ENCODE data around the gene RTL1.

RTL1 gene

GRCh38 chr14:100898465-100898864 is 5.1 kb downstream of the RTL1 start:
- no peak for DNase-seq

DNA sequence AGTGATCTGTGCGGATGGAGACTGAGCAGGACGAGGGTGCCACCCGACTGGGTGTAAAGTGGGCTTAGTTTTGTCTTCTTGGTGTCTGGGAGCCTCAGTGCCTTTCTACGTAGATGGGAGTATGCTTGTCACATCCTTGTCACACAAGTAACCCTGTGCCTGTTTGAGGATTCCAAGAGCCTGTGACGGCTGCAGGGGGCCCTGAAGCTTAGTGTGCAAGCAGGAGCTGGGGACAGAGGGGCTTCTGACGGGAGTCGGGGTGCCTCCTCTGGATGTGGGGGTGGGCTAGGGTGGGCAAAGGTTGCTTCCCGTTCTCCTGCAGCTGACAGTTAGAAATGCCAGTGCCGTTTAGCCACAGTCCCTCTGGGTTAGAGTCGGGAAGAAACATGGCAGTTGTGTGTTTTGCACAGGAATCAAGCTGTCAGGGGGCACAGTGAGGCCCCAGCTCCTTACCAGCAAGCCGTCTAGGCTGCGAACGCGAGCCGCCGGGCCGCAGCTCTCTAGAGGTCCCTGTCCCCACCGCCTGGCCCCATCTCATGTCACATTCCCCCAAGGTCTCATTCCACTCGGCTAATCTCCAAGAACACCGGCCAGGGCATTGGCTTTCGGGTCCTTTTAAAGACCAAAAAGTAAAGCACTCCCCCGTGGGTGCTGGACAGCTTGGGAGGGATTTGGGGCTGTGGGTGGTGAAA is 7.0 kb downstream of the RTL1 start:
- DNase-seq = no peak

GRCh38 chr14:100895411-100895810 is 8.1 kb downstream of the RTL1 start:
- DNase-seq = no peak

GRCh38 chr14:100894416-100894815 is 9.1 kb downstream of the RTL1 start:
- no peak for DNase-seq

DNA sequence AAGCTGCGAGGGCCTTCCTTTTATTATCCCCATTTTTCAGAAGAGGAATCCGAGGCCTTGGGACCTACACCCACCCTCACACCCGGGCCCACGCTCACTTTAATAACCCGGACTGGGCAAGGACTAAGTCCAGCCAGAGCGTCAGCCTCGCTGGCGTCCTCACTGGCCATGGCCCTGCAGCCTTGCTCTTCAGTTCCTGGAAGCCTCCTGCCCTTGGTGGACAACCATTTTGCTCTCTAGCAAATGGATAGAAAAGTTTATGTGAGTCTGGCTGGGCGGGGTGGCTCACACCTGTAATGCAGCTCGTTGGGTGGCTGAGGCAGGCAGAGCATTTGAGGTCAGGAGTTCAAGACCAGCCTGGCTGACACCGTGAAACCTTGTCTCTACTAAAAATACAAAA is 9.8 kb downstream of the RTL1 start:
- DNase-seq = no peak

GRCh38 chr14:100893228-100893601 is 10.3 kb downstream of the RTL1 start:
- DNase-seq = no peak

GRCh38 chr14:100892496-100893227 is 10.9 kb downstream of the RTL1 start:
- DNase-seq = no peak

DNA sequence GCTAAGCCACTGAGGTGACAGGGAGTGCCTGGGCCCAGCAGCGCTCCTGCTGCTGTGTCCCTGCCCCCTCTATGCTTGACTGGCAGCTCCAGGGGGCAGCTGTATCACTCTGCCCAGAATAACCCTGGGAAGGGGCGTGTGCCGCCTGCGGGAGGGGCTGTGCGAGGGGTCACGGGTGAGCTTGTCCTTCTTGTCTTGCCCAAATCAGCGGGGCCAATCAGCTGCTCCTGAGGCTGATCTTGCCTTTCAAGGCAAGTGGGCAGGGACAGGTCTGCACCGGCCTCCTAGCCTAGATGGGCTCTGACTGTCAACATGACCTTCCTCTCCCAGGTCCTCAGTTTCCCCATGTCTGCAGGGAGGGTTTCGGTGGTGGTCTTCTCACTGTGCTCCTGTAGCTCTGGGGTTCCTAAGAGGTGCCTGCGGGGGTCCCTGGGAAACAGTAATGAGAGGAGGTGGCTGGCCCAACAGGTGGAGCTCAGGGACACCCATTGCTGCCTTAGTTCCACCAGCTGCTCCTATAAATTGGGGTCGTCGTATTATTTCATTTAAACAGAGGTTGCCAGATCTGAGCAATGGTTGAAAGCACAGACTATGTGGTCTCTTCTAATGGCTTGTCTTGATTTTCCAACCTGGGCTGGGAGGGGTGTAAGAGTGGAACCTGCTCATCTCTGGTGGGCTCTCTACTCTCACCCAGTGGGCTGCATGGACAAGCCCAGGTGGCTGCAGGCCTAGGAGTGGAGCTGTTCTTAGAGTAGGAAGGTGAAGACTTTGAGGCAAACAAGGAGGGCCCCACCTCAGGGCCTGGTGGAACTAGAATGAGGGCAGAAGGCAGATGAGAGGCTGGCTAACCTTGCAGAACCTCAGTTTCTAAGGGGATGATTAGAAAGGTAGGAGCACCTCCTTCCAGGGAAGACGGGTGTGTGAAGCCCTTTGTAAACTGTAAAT is 11.7 kb downstream of the RTL1 start:
- DNase-seq = no peak

DNA sequence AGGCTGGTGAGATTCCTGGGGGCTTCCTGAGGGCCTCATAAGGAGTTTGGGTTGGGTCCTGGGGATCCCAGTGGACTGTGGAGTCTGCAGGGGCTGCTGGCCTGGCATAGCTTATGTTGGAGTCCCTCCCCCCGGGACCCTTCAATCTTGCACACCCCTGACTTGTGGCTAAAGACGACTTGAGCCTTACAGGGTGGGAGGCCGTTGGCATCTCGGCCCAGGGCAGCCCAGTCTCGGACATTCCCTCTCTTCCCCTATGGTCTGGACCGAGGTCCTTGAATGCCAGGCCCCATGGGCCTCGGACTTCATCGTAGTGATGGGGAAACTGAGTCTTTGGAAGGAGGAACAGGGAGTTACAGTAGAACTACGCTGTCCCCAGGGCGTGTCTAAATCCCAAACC is 12.5 kb downstream of the RTL1 start:
- no peak for DNase-seq

- DNase-seq = no peak
These were observed 13.3 kb downstream of the RTL1 start for GRCh38 chr14:100890061-100890850.

- no peak for DNase-seq
These were observed 13.9 kb downstream of the RTL1 start for GRCh38 chr14:100889641-100890040.

- no peak for DNase-seq
These were observed 14.7 kb downstream of the RTL1 start for GRCh38 chr14:100888789-100889315.

DNA sequence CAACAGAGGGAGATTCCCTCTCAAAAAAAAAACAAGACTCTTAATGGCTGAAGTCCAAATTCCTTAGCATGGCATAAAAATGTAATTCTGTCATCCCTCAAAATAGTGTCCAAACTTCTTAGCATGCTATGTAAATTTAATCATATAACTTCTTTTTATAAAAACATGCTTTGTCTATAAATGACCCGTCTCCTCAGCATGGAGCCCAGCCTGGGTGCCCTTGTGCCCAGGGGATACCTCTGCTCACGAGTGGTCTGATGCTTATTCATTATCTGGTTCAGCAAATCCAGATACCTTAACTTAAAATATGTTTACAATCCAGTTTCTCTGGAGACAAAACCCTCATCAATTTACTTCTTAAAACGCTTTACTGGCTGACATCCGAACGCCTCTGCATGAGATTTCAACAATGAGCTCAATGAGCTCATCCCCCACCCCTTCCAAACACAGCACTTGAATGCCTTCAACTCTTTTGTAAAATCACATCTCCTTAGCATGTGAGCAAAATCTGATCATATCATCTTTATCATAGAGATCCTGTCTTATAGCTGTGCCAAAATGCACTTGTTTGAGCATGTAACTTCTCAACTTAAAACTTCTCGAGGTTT is 15.7 kb downstream of the RTL1 start:
- DNase-seq = no peak

- no peak for DNase-seq
These were observed 17.9 kb downstream of the RTL1 start for GRCh38 chr14:100885617-100886016.

- DNase-seq = no peak
These were observed 18.3 kb downstream of the RTL1 start for GRCh38 chr14:100885196-100885595.

DNA sequence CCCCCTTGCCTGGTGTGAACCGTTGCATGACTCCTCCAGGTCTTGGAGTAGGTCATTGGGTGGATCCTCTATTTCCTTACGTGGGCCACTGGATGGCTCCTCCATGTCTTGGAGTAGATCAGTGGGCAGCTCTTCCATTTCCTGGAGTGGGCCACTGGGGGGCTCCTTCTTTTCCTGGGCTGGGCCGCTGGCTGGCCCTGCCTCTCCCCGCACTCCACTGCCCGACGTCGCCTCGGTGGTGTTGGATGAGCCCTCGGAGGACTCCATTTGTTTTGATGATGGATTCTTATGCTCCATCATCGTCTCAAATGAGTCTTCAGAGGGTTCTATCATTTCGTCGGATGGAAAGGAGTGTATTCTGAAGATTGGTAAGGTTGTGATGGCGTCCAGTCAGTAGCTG is 19.1 kb downstream of the RTL1 start:
- no peak for DNase-seq

DNA sequence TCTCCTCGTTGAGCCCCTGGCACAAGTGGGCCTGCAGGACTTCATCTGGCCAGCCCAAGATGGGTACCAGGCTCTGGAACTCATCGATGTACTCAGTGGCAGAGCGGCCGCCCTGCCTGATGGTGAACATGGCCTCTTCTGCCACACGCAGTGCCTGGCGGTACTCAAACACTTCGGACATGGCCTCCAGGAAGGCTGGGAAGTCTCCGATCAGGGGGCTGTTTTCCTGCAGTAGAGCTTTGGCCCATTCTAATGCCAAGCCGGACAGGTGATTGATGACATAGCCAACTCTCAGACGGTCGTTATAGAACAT is 19.8 kb downstream of the RTL1 start:
- DNase-seq = no peak

GRCh38 chr14:100882991-100883788 is 20.3 kb downstream of the RTL1 start:
- DNase-seq = no peak

DNA sequence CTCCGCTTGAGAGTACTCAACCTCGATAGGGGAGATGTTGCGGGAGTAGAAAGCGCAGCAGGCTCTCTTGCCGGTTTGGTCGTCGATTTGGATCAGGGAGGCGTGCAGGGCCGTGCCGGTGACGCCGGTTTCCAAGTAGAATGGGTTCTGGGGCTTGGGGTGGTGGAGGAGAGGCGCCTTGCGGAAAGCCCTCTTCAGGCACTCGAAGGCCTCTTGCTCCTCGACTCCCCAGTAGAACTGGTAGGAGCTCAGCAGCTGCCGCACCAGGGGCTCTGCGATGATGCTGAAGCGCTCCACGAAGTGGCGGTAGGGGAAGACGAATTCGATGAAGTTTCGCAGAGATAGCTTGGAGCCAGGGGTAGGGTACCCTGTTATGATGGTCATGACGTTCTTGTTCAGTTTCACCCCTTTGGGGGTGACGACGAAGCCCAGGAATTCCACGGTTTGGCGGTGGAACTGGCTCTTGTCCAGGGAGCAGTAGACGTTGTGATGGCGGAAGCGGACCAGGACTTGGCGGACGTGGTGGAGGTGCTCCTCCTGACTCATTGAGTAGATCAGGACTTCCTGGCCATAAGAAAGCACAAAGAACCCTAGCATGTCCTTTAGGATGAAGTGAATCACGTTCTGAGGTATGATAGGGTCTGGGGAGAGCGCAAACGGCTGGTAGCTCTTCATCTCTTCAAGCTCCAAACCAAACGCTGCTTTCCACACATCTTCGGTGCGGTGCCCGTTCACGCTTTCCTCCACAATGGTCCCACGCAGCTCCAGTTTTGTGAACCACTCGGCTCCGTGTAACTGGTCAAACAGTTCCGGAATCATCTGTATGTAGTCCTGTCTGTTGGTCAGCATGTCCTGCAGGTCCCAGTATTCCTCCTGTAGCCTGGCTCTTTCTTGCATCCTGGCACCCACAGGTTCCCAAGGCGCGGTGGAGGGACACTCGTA is 21.2 kb downstream of the RTL1 start:
- no peak for DNase-seq

Data from GF-D8 (cell line).